HCT116 (cell line): ENCODE data around the gene SRPRA. TPM values are rescaled to one million over a fixed set of nuclear protein-coding genes. Genes with fewer than 3 reads are reported as not detected.
"Not testable (repeated sequence)": the region's sequence is repeated elsewhere in the genome, so short reads cannot be mapped to it uniquely, and the experiment has no call there.

Source experiments
- ATAC-seq: fragments of 200-7000 bp; cut with Tn5 transposase; 2 replicates; pipeline ENCODE4 v1.9.1; 2020; ENCODE audit warnings: mild to moderate bottlenecking, moderate library complexity
- BruUV-seq: library from RNA; stranded (reverse); fragments of 400-500 nt; replicated peaks from 2 replicates; lab custom pipeline; 2021; lab: Mats Ljungman, UMichigan
- CTCF ChIA-PET: fragments of 300-600 bp; sonication (Branson Sonifier 250); formaldehyde crosslinking; loops from one replicate; lab custom pipeline; 2021; ENCODE audit warnings: antibody characterized with exemption; lab: Charles Lee
- POLR2A ChIA-PET: fragments of 300-600, 350-600 bp; sonication (Branson Sonifier 250); formaldehyde crosslinking; loops from one replicate; lab custom pipeline; 2021; ENCODE audit warnings: antibody characterized with exemption; lab: Charles Lee
- RAD21 ChIA-PET, 2 experiments: fragments of 300-600 bp; sonication (Branson Sonifier 250); formaldehyde crosslinking; loops; one replicate each; lab custom pipeline; 2023; ENCODE audit warnings: low total read pairs in 2 of 2; ENCODE audit not compliant: uncharacterized antibody in 2 of 2, unreplicated experiment in 2 of 2, low non-redundant PET in 1 of 2; lab: Charles Lee
- DNase-seq: peaks from one replicate; pipeline ENCODE4 v3.0.0-alpha.2; 2010; ENCODE audit warnings: low read depth, low spot score
- H2AFZ ChIP-seq: fragments of 200-600 bp; shearing (Covaris generic), sonication (generic); 2 replicates; pipeline ENCODE4 v1.6.1; 2017; ENCODE audit warnings: low read depth, mixed run types, mixed read lengths, antibody characterized with exemption, low read length; ENCODE audit not compliant: poor library complexity, severe bottlenecking
- H3K27ac ChIP-seq: 2 replicates; pipeline ENCODE4 v1.5.1; 2012; ENCODE audit warnings: low read depth, low read length
- H3K27me3 ChIP-seq: fragments of 200-600 bp; sonication (generic); 2 replicates; pipeline ENCODE4 v1.6.1; 2016; ENCODE audit warnings: mixed run types, low read length, mixed read lengths; ENCODE audit not compliant: insufficient read depth
- H3K36me3 ChIP-seq, 2 experiments: fragments of 200-500 bp in 1 of 2; fragments of 200-600 bp in 1 of 2; sonication (Bioruptor generic) in 1 of 2; sonication (generic) in 1 of 2; 2 replicates each; pipeline versions ENCODE4 v1.5.1 to v1.6.1; 2014 to 2016; ENCODE audit warnings: low read length in 2 of 2, inconsistent platforms in 1 of 2, mixed read lengths in 1 of 2, mixed run types in 1 of 2; ENCODE audit not compliant: insufficient read depth in 2 of 2, control insufficient read depth in 1 of 2
- H3K4me1 ChIP-seq, 2 experiments: fragments of 200-600 bp in 1 of 2; sonication (generic) in 1 of 2; 2 replicates each; pipeline versions ENCODE4 v1.5.1 to v1.6.1; 2012 to 2017; ENCODE audit warnings: low read length in 2 of 2, inconsistent platforms in 1 of 2, mild to moderate bottlenecking in 1 of 2, mixed read lengths in 1 of 2, mixed run types in 1 of 2, moderate library complexity in 1 of 2; ENCODE audit not compliant: insufficient read depth in 2 of 2, control insufficient read depth in 1 of 2
- H3K4me2 ChIP-seq: fragments of 200-600 bp; sonication (generic); 2 replicates; pipeline ENCODE4 v1.6.1; 2017; ENCODE audit warnings: mixed run types, low read length, mixed read lengths
- H3K4me3 ChIP-seq, 2 experiments: fragments of 200-600 bp in 1 of 2; sonication (generic) in 1 of 2; replicated peaks in 1 of 2; 2 replicates each; pipeline ENCODE4 v1.5.1; 2011 to 2016; ENCODE audit warnings: low read length in 2 of 2, control low read depth in 1 of 2, low read depth in 1 of 2, mild to moderate bottlenecking in 1 of 2, mixed read lengths in 1 of 2, mixed run types in 1 of 2
- H3K79me2 ChIP-seq: fragments of 200-600 bp; sonication (generic); 2 replicates; pipeline ENCODE4 v1.6.1; 2017; ENCODE audit warnings: mild to moderate bottlenecking, mixed run types, low read length, moderate library complexity, mixed read lengths; ENCODE audit not compliant: insufficient read depth
- H3K9ac ChIP-seq: fragments of 200-600 bp; sonication (generic); 2 replicates; pipeline ENCODE4 v1.6.1; 2016; ENCODE audit warnings: low read length, mixed read lengths
- H3K9me2 ChIP-seq: fragments of 200-600 bp; sonication (generic), shearing (Covaris generic); 2 replicates; pipeline ENCODE4 v1.6.1; 2017; ENCODE audit warnings: mixed run types, mild to moderate bottlenecking, moderate library complexity; ENCODE audit not compliant: insufficient read depth
- H3K9me3 ChIP-seq, 2 experiments: fragments of 200-500 bp in 1 of 2; fragments of 200-600 bp in 1 of 2; sonication (Bioruptor generic) in 1 of 2; sonication (generic) in 1 of 2; 2 replicates each; pipeline ENCODE4 v1.6.1; 2014 to 2017; ENCODE audit warnings: low read length in 2 of 2, mixed read lengths in 2 of 2, inconsistent platforms in 1 of 2, low read depth in 1 of 2, mild to moderate bottlenecking in 1 of 2, mixed run types in 1 of 2, moderate library complexity in 1 of 2; ENCODE audit not compliant: control insufficient read depth in 1 of 2, insufficient read depth in 1 of 2
- H4K20me1 ChIP-seq: fragments of 200-600 bp; sonication (generic), shearing (Covaris generic); 2 replicates; pipeline ENCODE4 v1.6.1; 2017; ENCODE audit warnings: mixed run types, mild to moderate bottlenecking, moderate library complexity; ENCODE audit not compliant: insufficient read depth
- ATF3 ChIP-seq: IDR thresholded peaks from 2 replicates; pipeline ENCODE4 v1.6.1; 2012
- CBX3 ChIP-seq: IDR thresholded peaks from 2 replicates; pipeline ENCODE4 v1.6.1; 2012; ENCODE audit warnings: low read depth
- CEBPB ChIP-seq: IDR thresholded peaks from 2 replicates; pipeline ENCODE4 v1.6.1; 2012; ENCODE audit warnings: low read depth
- EGR1 ChIP-seq: IDR thresholded peaks from 2 replicates; pipeline ENCODE4 v1.6.1; 2012; ENCODE audit warnings: low read depth
- EZH2 ChIP-seq: fragments of 200-600 bp; sonication (generic); IDR thresholded peaks from 2 replicates; pipeline ENCODE4 v1.6.1; 2017; ENCODE audit warnings: antibody characterized with exemption, mixed run types
- EZH2phosphoT487 ChIP-seq: fragments of 200-600 bp; IDR thresholded peaks from 2 replicates; pipeline ENCODE4 v1.6.1; 2018; ENCODE audit warnings: antibody characterized with exemption, borderline replicate concordance
- FOSL1 ChIP-seq: IDR thresholded peaks from 2 replicates; pipeline ENCODE4 v1.6.1; 2012; ENCODE audit warnings: low read depth
- JUND ChIP-seq: IDR thresholded peaks from 2 replicates; pipeline ENCODE4 v1.6.1; 2012
- POLR2AphosphoS5 ChIP-seq: IDR thresholded peaks from 2 replicates; pipeline ENCODE4 v1.6.1; 2011; ENCODE audit warnings: mild to moderate bottlenecking, low read depth, low read length, moderate library complexity
- RAD21 ChIP-seq: IDR thresholded peaks from 2 replicates; pipeline ENCODE4 v1.6.1; 2012; ENCODE audit warnings: low read depth, mild to moderate bottlenecking
- SIN3A ChIP-seq: IDR thresholded peaks from 2 replicates; pipeline ENCODE4 v1.6.1; 2012; ENCODE audit warnings: low read depth
- SRF ChIP-seq: IDR thresholded peaks from 2 replicates; pipeline ENCODE4 v1.6.1; 2012; ENCODE audit warnings: low read depth
- TCF7L2 ChIP-seq: IDR thresholded peaks from 2 replicates; pipeline ENCODE4 v1.7.0; 2011; ENCODE audit warnings: borderline replicate concordance, inconsistent platforms; ENCODE audit not compliant: insufficient read depth, insufficient read length; ENCODE audit errors: extremely low read depth
- YY1 ChIP-seq: IDR thresholded peaks from 2 replicates; pipeline ENCODE4 v1.6.1; 2011; ENCODE audit warnings: low read length, low read depth, moderate library complexity, mild to moderate bottlenecking; ENCODE audit not compliant: insufficient replicate concordance; ENCODE audit errors: extremely low read depth
- ZFX ChIP-seq: fragments of 450-650 bp; IDR thresholded peaks from 2 replicates; pipeline ENCODE4 v1.6.1; 2017
- ZNF274 ChIP-seq: fragments of 200-500 bp; sonication (Bioruptor generic); IDR thresholded peaks from 2 replicates; pipeline ENCODE4 v1.6.1; 2014; ENCODE audit warnings: mild to moderate bottlenecking, low read depth, low read length, inconsistent platforms
- intact Hi-C: fragments of 100-400 bp; cut with micrococcal nuclease; formaldehyde crosslinking; loops from 2 replicates; pipeline ENCODE4 v1.10.0; 2022
- total RNA-seq: library from RNA; stranded (reverse); gene quantifications from one replicate; pipeline ENCODE4 v1.2.1, GENCODE V29; 2021; ENCODE audit not compliant: unreplicated experiment
- TF ChIP-seq, protein P1 (sequence below): IDR thresholded peaks from 2 replicates; pipeline ENCODE4 v1.6.1; 2011; ENCODE audit warnings: mild to moderate bottlenecking, low read length, moderate library complexity; ENCODE audit not compliant: insufficient replicate concordance; ENCODE audit errors: extremely low read depth
- TF ChIP-seq, protein P2 (sequence below): IDR thresholded peaks from 2 replicates; pipeline ENCODE4 v1.6.1; 2012
- TF ChIP-seq, protein P3 (sequence below), 3 experiments: fragments of 200-600 bp in 1 of 3; sonication (generic) in 1 of 3; IDR thresholded peaks in 2 of 3; conservative IDR thresholded peaks in 1 of 3; 2 replicates each; pipeline ENCODE4 v1.5.1; 2012 to 2017; ENCODE audit warnings: low read depth in 2 of 3, low read length in 2 of 3, antibody characterized with exemption in 1 of 3, borderline replicate concordance in 1 of 3, control low read depth in 1 of 3, mild to moderate bottlenecking in 1 of 3, mixed read lengths in 1 of 3, mixed run types in 1 of 3, moderate library complexity in 1 of 3; ENCODE audit not compliant: insufficient read depth in 1 of 3

Gene SRPRA
- total RNA-seq, 1 experiment from 2014 or later = 74.5 TPM

GRCh38 chr11:126256216-126256615, 12.5 kb downstream of the SRPRA start:
- no peaks in the 10 kb centered on the region for H4K20me1 ChIP-seq
- TF ChIP-seq SIN3A = no peak
- no peak for TF ChIP-seq ZNF274
- TF ChIP-seq, protein P1, sequence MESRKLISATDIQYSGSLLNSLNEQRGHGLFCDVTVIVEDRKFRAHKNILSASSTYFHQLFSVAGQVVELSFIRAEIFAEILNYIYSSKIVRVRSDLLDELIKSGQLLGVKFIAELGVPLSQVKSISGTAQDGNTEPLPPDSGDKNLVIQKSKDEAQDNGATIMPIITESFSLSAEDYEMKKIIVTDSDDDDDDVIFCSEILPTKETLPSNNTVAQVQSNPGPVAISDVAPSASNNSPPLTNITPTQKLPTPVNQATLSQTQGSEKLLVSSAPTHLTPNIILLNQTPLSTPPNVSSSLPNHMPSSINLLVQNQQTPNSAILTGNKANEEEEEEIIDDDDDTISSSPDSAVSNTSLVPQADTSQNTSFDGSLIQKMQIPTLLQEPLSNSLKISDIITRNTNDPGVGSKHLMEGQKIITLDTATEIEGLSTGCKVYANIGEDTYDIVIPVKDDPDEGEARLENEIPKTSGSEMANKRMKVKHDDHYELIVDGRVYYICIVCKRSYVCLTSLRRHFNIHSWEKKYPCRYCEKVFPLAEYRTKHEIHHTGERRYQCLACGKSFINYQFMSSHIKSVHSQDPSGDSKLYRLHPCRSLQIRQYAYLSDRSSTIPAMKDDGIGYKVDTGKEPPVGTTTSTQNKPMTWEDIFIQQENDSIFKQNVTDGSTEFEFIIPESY = no peak
- no peak for TF ChIP-seq EZH2phosphoT487
- TF ChIP-seq SRF = no peak
- TF ChIP-seq ZFX = no peak
- no peak for TF ChIP-seq EZH2
- TF ChIP-seq RAD21 = no peak
- no peak for TF ChIP-seq JUND
- TF ChIP-seq, protein P2, sequence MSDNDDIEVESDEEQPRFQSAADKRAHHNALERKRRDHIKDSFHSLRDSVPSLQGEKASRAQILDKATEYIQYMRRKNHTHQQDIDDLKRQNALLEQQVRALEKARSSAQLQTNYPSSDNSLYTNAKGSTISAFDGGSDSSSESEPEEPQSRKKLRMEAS = no peak
- no peak for TF ChIP-seq CEBPB
- TF ChIP-seq POLR2AphosphoS5 = no peak
- no peak for TF ChIP-seq CBX3
- TF ChIP-seq, protein P3, sequence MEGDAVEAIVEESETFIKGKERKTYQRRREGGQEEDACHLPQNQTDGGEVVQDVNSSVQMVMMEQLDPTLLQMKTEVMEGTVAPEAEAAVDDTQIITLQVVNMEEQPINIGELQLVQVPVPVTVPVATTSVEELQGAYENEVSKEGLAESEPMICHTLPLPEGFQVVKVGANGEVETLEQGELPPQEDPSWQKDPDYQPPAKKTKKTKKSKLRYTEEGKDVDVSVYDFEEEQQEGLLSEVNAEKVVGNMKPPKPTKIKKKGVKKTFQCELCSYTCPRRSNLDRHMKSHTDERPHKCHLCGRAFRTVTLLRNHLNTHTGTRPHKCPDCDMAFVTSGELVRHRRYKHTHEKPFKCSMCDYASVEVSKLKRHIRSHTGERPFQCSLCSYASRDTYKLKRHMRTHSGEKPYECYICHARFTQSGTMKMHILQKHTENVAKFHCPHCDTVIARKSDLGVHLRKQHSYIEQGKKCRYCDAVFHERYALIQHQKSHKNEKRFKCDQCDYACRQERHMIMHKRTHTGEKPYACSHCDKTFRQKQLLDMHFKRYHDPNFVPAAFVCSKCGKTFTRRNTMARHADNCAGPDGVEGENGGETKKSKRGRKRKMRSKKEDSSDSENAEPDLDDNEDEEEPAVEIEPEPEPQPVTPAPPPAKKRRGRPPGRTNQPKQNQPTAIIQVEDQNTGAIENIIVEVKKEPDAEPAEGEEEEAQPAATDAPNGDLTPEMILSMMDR (IDR thresholded peaks at IDR 0.05 in 2 of 3, conservative IDR thresholded peaks at IDR 0.05 in 1 of 3; ENCODE audit: borderline replicate concordance in 1 of 3, insufficient read depth in 1 of 3, low read depth in 2 of 3, low read length in 2 of 3) = no peak
- no peak for TF ChIP-seq TCF7L2
- no peak for TF ChIP-seq FOSL1
- TF ChIP-seq ATF3 = no peak
- no peak for TF ChIP-seq EGR1
- no peak for TF ChIP-seq YY1
- TF ChIP-seq, all 23 proteins: peak for 0
- no peaks in the 10 kb centered on the region for H3K79me2 ChIP-seq
- ChIA-PET CTCF (no interaction called here), POLR2A (no interaction called here), RAD21 (no interaction called here)
- ATAC-seq = no peak
- H3K4me3 ChIP-seq = no peak overlapping the region
- no peak overlapping the region for H3K27ac ChIP-seq
- H3K36me3 ChIP-seq = peaks cover 4 to 5% of the 10 kb centered on the region in 2 experiments; a peak in 3 of 4 replicates
- no peak overlapping the region for H2AFZ ChIP-seq
- H3K27me3 ChIP-seq = no peaks in the 10 kb centered on the region
- no peaks in the 10 kb centered on the region for H3K9me3 ChIP-seq
- H3K4me1 ChIP-seq = no peaks in the 10 kb centered on the region
- H3K9ac ChIP-seq = no peak overlapping the region
- BruUV-seq = no TSS peak
- intact Hi-C loops = no loop called here
- no peaks in the 10 kb centered on the region for H3K9me2 ChIP-seq
- DNase-seq = no peak
- H3K4me2 ChIP-seq = no peak overlapping the region

DNA sequence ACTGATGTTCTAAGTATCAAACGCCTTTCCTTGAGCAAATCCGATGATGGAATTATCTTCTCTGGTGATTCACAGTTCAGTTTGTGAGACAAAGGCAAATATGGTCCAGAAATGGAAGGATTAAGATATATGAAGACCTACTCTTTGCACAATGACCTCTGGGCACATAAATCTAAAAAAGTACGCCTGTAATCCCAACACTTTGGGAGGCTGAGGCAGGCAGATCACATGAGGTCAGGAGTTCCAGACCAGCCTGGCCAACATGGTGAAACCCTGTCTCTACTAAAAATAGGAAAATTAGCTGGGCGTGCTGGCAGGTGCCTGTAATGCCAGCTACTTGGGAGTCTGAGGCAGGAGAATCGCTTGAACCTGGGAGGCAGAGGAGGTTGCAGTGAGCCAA, 13.2 kb downstream of the SRPRA start:
- H2AFZ ChIP-seq, BruUV-seq, RAD21 ChIA-PET, H3K4me1 ChIP-seq, H3K36me3 ChIP-seq, POLR2A ChIA-PET, DNase-seq, H3K27me3 ChIP-seq, ATAC-seq, H4K20me1 ChIP-seq, H3K4me2 ChIP-seq, H3K9me2 ChIP-seq, intact Hi-C loops, H3K27ac ChIP-seq, H3K9ac ChIP-seq, H3K4me3 ChIP-seq, H3K79me2 ChIP-seq, CTCF ChIA-PET, H3K9me3 ChIP-seq: not testable (repeated sequence)
